Keratinocyte (primary cell): ENCODE data around the gene SEC24C. TPM values are rescaled to one million over a fixed set of nuclear protein-coding genes. Genes with fewer than 3 reads are reported as not detected.

Experiments
- DNase-seq: peaks from one replicate; pipeline ENCODE4 v3.0.0-alpha.2; 2011; ENCODE audit warnings: low read depth, missing footprints, low spot score
- FAIRE-seq: peaks from 2 replicates; lab custom pipeline; 2011; peaks lifted over from hg19 to GRCh38; lab: Jason Lieb, UNC
- H2AFZ ChIP-seq: 2 replicates; pipeline ENCODE4 v1.6.0; 2012; ENCODE audit warnings: low read length, control low read depth, inconsistent platforms; ENCODE audit not compliant: control insufficient read depth
- H3K27ac ChIP-seq: 2 replicates; pipeline ENCODE4 v1.5.1; 2011; ENCODE audit warnings: low read length; ENCODE audit not compliant: control insufficient read depth, insufficient read depth
- H3K27me3 ChIP-seq: 3 replicates; pipeline ENCODE4 v1.6.0; 2011; ENCODE audit warnings: low read length; ENCODE audit not compliant: control insufficient read depth, insufficient read depth; ENCODE audit errors: extremely low read depth
- H3K36me3 ChIP-seq, 2 experiments: 2 replicates in 1 of 2; 3 replicates in 1 of 2; pipeline ENCODE4 v1.5.1; 2011; ENCODE audit warnings: low read length in 2 of 2, mild to moderate bottlenecking in 1 of 2; ENCODE audit not compliant: control insufficient read depth in 2 of 2, insufficient read depth in 2 of 2; ENCODE audit errors: extremely low read depth in 1 of 2
- H3K4me1 ChIP-seq: 3 replicates; pipeline ENCODE4 v1.5.1; 2011; ENCODE audit warnings: low read length; ENCODE audit not compliant: control insufficient read depth, insufficient read depth; ENCODE audit errors: extremely low read depth
- H3K4me2 ChIP-seq: 3 replicates; pipeline ENCODE4 v1.6.0; 2011; ENCODE audit warnings: low read depth, low read length; ENCODE audit not compliant: control insufficient read depth, insufficient read depth; ENCODE audit errors: extremely low read depth
- H3K4me3 ChIP-seq, 3 experiments: fragments of 200-600 bp in 1 of 3; sonication (generic) in 1 of 3; 2 replicates in 2 of 3; 3 replicates in 1 of 3; pipeline ENCODE4 v1.5.1; 2011 to 2016; ENCODE audit warnings: low read length in 3 of 3, mild to moderate bottlenecking in 3 of 3, control low read depth in 2 of 3, inconsistent platforms in 1 of 3, low read depth in 1 of 3, mixed read lengths in 1 of 3, mixed run types in 1 of 3, moderate library complexity in 1 of 3; ENCODE audit not compliant: control insufficient read depth in 2 of 3, insufficient read depth in 2 of 3; ENCODE audit errors: extremely low read depth in 1 of 3
- H3K79me2 ChIP-seq: 2 replicates; pipeline ENCODE4 v1.6.0; 2012; ENCODE audit warnings: low read length; ENCODE audit not compliant: control insufficient read depth, insufficient read depth
- H3K9ac ChIP-seq: 3 replicates; pipeline ENCODE4 v1.6.0; 2011; ENCODE audit warnings: low read length; ENCODE audit not compliant: control insufficient read depth, insufficient read depth; ENCODE audit errors: extremely low read depth
- H3K9me1 ChIP-seq: 3 replicates; pipeline ENCODE4 v1.6.0; 2011; ENCODE audit warnings: low read length; ENCODE audit not compliant: control insufficient read depth, insufficient read depth; ENCODE audit errors: extremely low read depth
- H3K9me3 ChIP-seq: 2 replicates; pipeline ENCODE4 v1.5.1; 2012; ENCODE audit warnings: low read depth, low read length; ENCODE audit not compliant: control insufficient read depth
- H4K20me1 ChIP-seq: 3 replicates; pipeline ENCODE4 v1.6.0; 2011; ENCODE audit warnings: low read length; ENCODE audit not compliant: control insufficient read depth, insufficient read depth; ENCODE audit errors: extremely low read depth
- CTCF ChIP-seq, 3 experiments: IDR thresholded peaks in 1 of 3; conservative IDR thresholded peaks in 1 of 3; optimal IDR thresholded peaks in 1 of 3; 2 replicates in 2 of 3; 3 replicates in 1 of 3; pipeline versions ENCODE3 to v1.5.1; 2011; ENCODE audit warnings: low read length in 3 of 3, mild to moderate bottlenecking in 3 of 3, moderate library complexity in 2 of 3, control low read depth in 1 of 3, inconsistent platforms in 1 of 3; ENCODE audit not compliant: insufficient read depth in 2 of 3; ENCODE audit errors: extremely low read depth in 1 of 3
- EZH2 ChIP-seq: IDR thresholded peaks from one replicate; pipeline ENCODE4 v1.6.1; 2012; ENCODE audit warnings: inconsistent platforms, mild to moderate bottlenecking, low read length, moderate library complexity
- dilution Hi-C: fragments of 300-500 bp; cut with MboI; formaldehyde crosslinking; loops from one replicate; pipeline ENCODE4 v1.7.0; 2020; ENCODE audit warnings: low sequenced_read_pairs; ENCODE audit not compliant: extremely low pct_ligation_motif_present
- polyA plus RNA-seq, 5 experiments: library from polyadenylated mRNA; depleted of rRNA in 3 of 5; stranded (reverse) in 3 of 5; stranded (forward) in 1 of 5; unstranded in 1 of 5; fragments of >200 nt; gene quantifications; 1 replicate in 1 of 5; 2 replicates in 3 of 5; 3 replicates in 1 of 5; pipeline versions ENCODE4 v1.2.1 to v1.2.3, GENCODE V29; 2011 to 2012; ENCODE audit warnings: missing spikeins in 2 of 5, low read depth in 1 of 5, low replicate concordance in 1 of 5

The SEC24C gene
- polyA plus RNA-seq, 1 donor (not counting 4 experiments of a cell fraction or from before 2014, with no cell fraction given), result 65.3 TPM

GRCh38 chr10:73779018-73779417, 34.8 kb downstream of the SEC24C start:
- H3K4me3 ChIP-seq, result no peak overlapping the region
- dilution Hi-C loops, result no loop called here
- H3K9me3 ChIP-seq, result no peaks in the 10 kb centered on the region
- H3K27me3 ChIP-seq, result no peaks in the 10 kb centered on the region
- H3K9ac ChIP-seq, result no peak overlapping the region
- H4K20me1 ChIP-seq, result peaks cover 5% of the 10 kb centered on the region
- no peaks in the 10 kb centered on the region for H3K9me1 ChIP-seq
- DNase-seq, result no peak
- no peak overlapping the region for H2AFZ ChIP-seq
- H3K79me2 ChIP-seq, result peaks cover 60% of the 10 kb centered on the region
- no peak for FAIRE-seq
- H3K36me3 ChIP-seq, result peaks cover 6 to 16% of the 10 kb centered on the region in 2 experiments
- peaks cover 28% of the 10 kb centered on the region for H3K4me1 ChIP-seq
- H3K4me2 ChIP-seq, result no peak overlapping the region
- no peak overlapping the region for H3K27ac ChIP-seq
- TF ChIP-seq CTCF (optimal IDR thresholded peaks at IDR 0.05 in 1 of 3, IDR thresholded peaks at IDR 0.05 in 1 of 3, conservative IDR thresholded peaks at IDR 0.05 in 1 of 3; ENCODE audit: extremely low read depth in 1 of 3, insufficient read depth in 2 of 3, low read length in 3 of 3), result no peak
- no peak for TF ChIP-seq EZH2

GRCh38 chr10:73779539-73780197, 35.5 kb downstream of the SEC24C start:
- Histone ChIP-seq H3K9me3 (no peaks in the 10 kb centered on the region), H2AFZ (no peak overlapping the region), H3K27ac (no peak overlapping the region), H3K27me3 (no peaks in the 10 kb centered on the region), H3K9me1 (no peaks in the 10 kb centered on the region), H3K9ac (no peak overlapping the region), H4K20me1 (peaks cover 2% of the 10 kb centered on the region), H3K4me3 (no peak overlapping the region), H3K4me1 (peaks cover 23% of the 10 kb centered on the region), H3K79me2 (peaks cover 61% of the 10 kb centered on the region), H3K4me2 (no peak overlapping the region), H3K36me3 (peaks cover 5 to 13% of the 10 kb centered on the region in 2 experiments)
- TF ChIP-seq CTCF (optimal IDR thresholded peaks at IDR 0.05 in 1 of 3, IDR thresholded peaks at IDR 0.05 in 1 of 3, conservative IDR thresholded peaks at IDR 0.05 in 1 of 3; ENCODE audit: extremely low read depth in 1 of 3, insufficient read depth in 2 of 3, low read length in 3 of 3), result no peak
- no peak for TF ChIP-seq EZH2
- dilution Hi-C loops, result no loop called here
- no peak for DNase-seq
- FAIRE-seq, result no peak
